ENCODE results near the gene PIGU.
"Not testable (repeated sequence)": the region's sequence is repeated elsewhere in the genome, so short reads cannot be mapped to it uniquely, and the experiment has no call there.

Gene PIGU

GRCh38 chr20:34615477-34615876, 61.4 kb downstream of the PIGU start:
- no peak for DNase-seq (ENCODE audit: low read depth)
- TF ChIP-seq CTCF (conservative IDR thresholded peaks at IDR 0.05; ENCODE audit: low read depth, low read length) = no peak

GRCh38 chr20:34611976-34612375, 64.9 kb downstream of the PIGU start:
- H3K4me3 ChIP-seq (ENCODE audit: low read length); DNase-seq (ENCODE audit: low read depth): not testable (repeated sequence)

More at GRCh38 chr20:34615477-34615876, 61.4 kb downstream of the PIGU start:
- no peak overlapping the region for H3K4me3 ChIP-seq (ENCODE audit: low read length)

GRCh38 chr20:34607066-34607465, 69.8 kb downstream of the PIGU start:
- TF ChIP-seq CTCF (conservative IDR thresholded peaks at IDR 0.05; ENCODE audit: low read depth, low read length) = no peak
- DNase-seq (ENCODE audit: low read depth) = no peak

GRCh38 chr20:34604980-34605788, 71.7 kb downstream of the PIGU start:
- no peak for TF ChIP-seq CTCF (conservative IDR thresholded peaks at IDR 0.05; ENCODE audit: low read depth, low read length)
- H3K4me3 ChIP-seq (ENCODE audit: low read length) = no peak overlapping the region
- DNase-seq (ENCODE audit: low read depth) = no peak

More at GRCh38 chr20:34607066-34607465, 69.8 kb downstream of the PIGU start:
- no peak overlapping the region for H3K4me3 ChIP-seq (ENCODE audit: low read length)

- DNase-seq (ENCODE audit: low read depth) = no peak
- TF ChIP-seq CTCF (conservative IDR thresholded peaks at IDR 0.05; ENCODE audit: low read depth, low read length) = no peak
- H3K4me3 ChIP-seq (ENCODE audit: low read length) = no peak overlapping the region
Observed at GRCh38 chr20:34600892-34601653, 75.8 kb downstream of the PIGU start.

GRCh38 chr20:34595377-34596184, 81.3 kb downstream of the PIGU start:
- no peak for TF ChIP-seq CTCF (conservative IDR thresholded peaks at IDR 0.05; ENCODE audit: low read depth, low read length)
- no peak for DNase-seq (ENCODE audit: low read depth)
- H3K4me3 ChIP-seq (ENCODE audit: low read length) = no peak overlapping the region

Data from retinal pigment epithelial cell (primary cell).